ENCODE measurements around the gene OTUD5. TPM values are rescaled to one million over a fixed set of nuclear protein-coding genes. Genes with fewer than 3 reads are reported as not detected.

OTUD5 gene
- total RNA-seq, 4 donors from 2014 or later, result 32.7 to 43.0 (median 38.3) TPM

- TF ChIP-seq, protein P1, sequence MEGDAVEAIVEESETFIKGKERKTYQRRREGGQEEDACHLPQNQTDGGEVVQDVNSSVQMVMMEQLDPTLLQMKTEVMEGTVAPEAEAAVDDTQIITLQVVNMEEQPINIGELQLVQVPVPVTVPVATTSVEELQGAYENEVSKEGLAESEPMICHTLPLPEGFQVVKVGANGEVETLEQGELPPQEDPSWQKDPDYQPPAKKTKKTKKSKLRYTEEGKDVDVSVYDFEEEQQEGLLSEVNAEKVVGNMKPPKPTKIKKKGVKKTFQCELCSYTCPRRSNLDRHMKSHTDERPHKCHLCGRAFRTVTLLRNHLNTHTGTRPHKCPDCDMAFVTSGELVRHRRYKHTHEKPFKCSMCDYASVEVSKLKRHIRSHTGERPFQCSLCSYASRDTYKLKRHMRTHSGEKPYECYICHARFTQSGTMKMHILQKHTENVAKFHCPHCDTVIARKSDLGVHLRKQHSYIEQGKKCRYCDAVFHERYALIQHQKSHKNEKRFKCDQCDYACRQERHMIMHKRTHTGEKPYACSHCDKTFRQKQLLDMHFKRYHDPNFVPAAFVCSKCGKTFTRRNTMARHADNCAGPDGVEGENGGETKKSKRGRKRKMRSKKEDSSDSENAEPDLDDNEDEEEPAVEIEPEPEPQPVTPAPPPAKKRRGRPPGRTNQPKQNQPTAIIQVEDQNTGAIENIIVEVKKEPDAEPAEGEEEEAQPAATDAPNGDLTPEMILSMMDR (IDR thresholded peaks at IDR 0.05), result no peak
- ATAC-seq (ENCODE audit: low FRiP score), result no peak
- DNase-seq (ENCODE audit: low spot score), result no peak
These were observed 39.1 kb downstream of the OTUD5 start for GRCh38 chrX:48918301-48918642.

GRCh38 chrX:48917139-48918001 is 40.0 kb downstream of the OTUD5 start:
- TF ChIP-seq, protein P1 (IDR thresholded peaks at IDR 0.05), result peak in 1 of 3 donors; percentile 29
- DNase-seq (ENCODE audit: low spot score), result peak; percentile 87
- ATAC-seq (ENCODE audit: low FRiP score), result peak; percentile 81

DNA sequence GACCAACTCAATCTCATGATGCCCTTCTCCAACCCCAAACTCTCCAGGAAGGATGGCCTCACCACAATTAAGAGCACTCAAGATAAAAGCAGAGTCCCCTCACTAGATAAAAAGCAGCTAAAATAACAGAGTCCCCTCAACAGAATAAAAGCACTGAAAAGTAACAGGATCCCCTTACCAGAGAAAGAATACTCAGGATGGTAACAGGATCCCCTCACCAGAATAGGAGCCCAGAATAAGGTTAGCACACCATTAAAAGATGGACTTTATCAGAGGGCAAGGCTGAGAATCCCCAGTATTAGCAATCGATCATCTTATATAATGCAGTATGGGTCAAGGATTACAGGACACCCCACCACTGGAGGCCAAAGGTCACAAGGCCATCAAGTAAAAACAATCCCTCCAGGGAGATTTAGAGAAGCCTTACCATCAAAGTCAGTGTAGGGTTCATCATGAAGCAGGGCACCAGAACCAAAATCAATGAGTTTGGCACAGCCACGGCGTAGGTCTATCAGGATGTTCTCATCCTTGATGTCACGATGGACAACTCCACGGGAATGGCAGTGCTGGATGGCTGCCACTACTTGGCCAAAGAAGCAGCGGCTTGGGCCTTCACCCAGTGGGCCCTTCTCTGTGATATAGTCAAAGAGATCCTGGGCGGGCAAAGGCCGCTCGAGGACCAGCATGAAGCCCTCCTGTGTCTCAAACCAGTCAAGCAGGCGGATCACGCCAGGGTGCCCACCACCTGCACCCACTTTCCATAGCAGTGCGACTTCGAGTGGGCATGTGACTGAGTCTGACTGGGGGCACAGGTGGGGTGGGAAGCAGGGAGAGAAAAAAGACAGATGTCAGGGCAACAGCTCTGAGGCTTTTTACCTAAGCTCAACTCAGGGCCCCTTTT is 42.6 kb downstream of the OTUD5 start:
- TF ChIP-seq, protein P1 (IDR thresholded peaks at IDR 0.05), result no peak
- ATAC-seq (ENCODE audit: low FRiP score) (no peak), DNase-seq (ENCODE audit: low spot score) (no peak)

- no peak for ATAC-seq (ENCODE audit: low FRiP score)
- TF ChIP-seq, protein P1 (IDR thresholded peaks at IDR 0.05), result no peak
- no peak for DNase-seq (ENCODE audit: low spot score)
These were observed 43.6 kb downstream of the OTUD5 start for GRCh38 chrX:48913605-48914366.

DNA sequence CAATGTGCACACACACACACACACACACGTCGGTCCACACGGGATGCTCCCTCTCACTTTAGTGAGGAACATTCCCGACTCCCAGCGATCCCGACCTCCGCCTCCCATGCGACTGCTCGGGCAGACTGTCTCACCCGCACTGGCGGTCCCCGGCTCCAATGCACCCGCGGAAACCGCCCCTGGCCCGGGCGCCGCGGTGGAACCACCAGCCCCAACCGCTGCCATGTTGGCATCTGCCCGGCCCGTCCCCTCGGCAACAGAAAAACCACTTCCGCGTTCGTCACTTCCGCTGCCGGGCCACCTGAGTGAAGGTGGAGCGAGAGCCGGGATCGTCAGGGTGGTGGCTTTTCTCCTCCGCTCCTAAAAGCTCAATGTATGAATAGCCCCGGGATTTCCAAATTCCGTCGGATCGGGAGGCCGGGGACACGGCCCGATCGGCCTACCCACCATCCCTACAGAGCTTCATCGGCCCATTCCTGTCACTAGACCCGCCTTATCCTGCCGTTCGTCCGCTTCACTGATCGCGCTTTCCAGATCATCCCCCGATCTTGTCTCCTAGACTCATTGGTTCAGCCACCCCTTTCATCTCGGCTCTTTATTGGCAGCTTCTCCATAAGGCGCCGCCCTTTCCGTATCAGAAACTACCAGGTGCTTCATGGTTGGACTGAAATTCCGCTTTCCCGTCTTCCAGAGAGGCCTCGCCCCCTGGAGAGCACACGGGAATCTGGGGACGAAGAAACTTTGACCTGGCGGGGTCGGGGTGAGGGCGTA is 45.8 kb downstream of the OTUD5 start, which contains the start of gene SLC35A2:
Gene SLC35A2 (minus strand): TSS at position 235 of the 771 bp plus-strand sequence. CDS start 10 bp downstream, at position 225.
- DNase-seq (ENCODE audit: low spot score) (peak; percentile 52), ATAC-seq (ENCODE audit: low FRiP score) (peak; percentile 79)
- TF ChIP-seq, protein P1 (IDR thresholded peaks at IDR 0.05), result no peak

DNA sequence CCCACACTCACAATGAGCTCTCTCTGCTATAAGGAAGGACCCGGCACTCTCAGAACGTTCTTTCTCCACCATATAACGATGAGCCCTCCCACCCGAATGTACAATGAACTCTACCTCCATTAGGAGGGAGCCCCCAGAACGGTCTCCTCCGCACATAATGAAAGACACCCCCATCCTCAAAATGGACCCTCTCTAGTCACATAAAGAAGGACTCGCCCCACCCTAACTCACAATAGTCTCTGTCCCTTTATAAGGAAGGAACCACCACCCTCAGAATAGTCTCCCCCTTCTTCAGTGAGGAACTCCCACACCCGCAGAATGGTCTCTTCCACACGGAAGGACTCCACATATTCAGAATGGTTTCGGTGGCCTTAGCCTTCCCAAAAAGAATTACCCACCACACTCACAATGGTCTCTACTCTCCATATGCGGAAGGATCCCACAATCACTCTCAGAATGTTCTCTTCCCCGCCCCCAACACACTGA is 46.4 kb downstream of the OTUD5 start:
- TF ChIP-seq, protein P1 (IDR thresholded peaks at IDR 0.05), result no peak
- DNase-seq (ENCODE audit: low spot score) (no peak), ATAC-seq (ENCODE audit: low FRiP score) (no peak)

All from omental fat pad (tissue), 4 donors.